OCI-LY7 (cell line): ENCODE measurements around the gene TRIP6. TPM values are rescaled to one million over a fixed set of nuclear protein-coding genes. Genes with fewer than 3 reads are reported as not detected.

Experiments
- Bru-seq: library from RNA; stranded (reverse); fragments of 400-500 nt; gene quantifications from one replicate; lab custom pipeline; 2021; lab: Mats Ljungman, UMichigan
- BruChase-seq, 2 experiments: library from RNA; stranded (reverse); fragments of 400-500 nt; gene quantifications; one replicate each; lab custom pipeline; 2021; lab: Mats Ljungman, UMichigan
- BruUV-seq: library from RNA; stranded (reverse); fragments of 400-500 nt; replicated peaks from 2 replicates; lab custom pipeline; 2021; lab: Mats Ljungman, UMichigan
- CTCF ChIA-PET: fragments of 300-600 bp; sonication (Branson Sonifier 250); formaldehyde crosslinking; loops from one replicate; lab custom pipeline; 2022; ENCODE audit warnings: antibody characterized with exemption; ENCODE audit not compliant: unreplicated experiment; lab: Charles Lee
- POLR2A ChIA-PET: fragments of 300-600 bp; sonication (Branson Sonifier 250); formaldehyde crosslinking; loops from one replicate; lab custom pipeline; 2022; ENCODE audit warnings: antibody characterized with exemption; lab: Charles Lee
- DNase-seq: peaks from one replicate; pipeline ENCODE4 v3.0.0-alpha.2; 2015; ENCODE audit warnings: low spot score
- H2AFZ ChIP-seq: fragments of 200-600 bp; sonication (generic), shearing (Covaris generic); 2 replicates; pipeline ENCODE4 v1.6.1; 2014; ENCODE audit warnings: mild to moderate bottlenecking, antibody characterized with exemption, low read length, moderate library complexity
- H3K27ac ChIP-seq: fragments of 200-600 bp; sonication (generic); 2 replicates; pipeline ENCODE4 v1.5.1; 2014; ENCODE audit warnings: mixed run types, low read depth, mild to moderate bottlenecking, moderate library complexity, low read length, inconsistent platforms; ENCODE audit not compliant: poor library complexity, severe bottlenecking
- H3K36me3 ChIP-seq: fragments of 200-600 bp; sonication (generic); 2 replicates; pipeline ENCODE4 v1.6.1; 2014; ENCODE audit warnings: mild to moderate bottlenecking, antibody characterized with exemption, low read length, moderate library complexity, mixed read lengths; ENCODE audit not compliant: insufficient read depth
- H3K4me1 ChIP-seq: fragments of 200-600 bp; sonication (generic); 2 replicates; pipeline ENCODE4 v1.5.1; 2014; ENCODE audit warnings: mild to moderate bottlenecking, low read length; ENCODE audit not compliant: insufficient read depth, poor library complexity, severe bottlenecking
- H3K4me2 ChIP-seq: fragments of 200-600 bp; sonication (generic); 2 replicates; pipeline ENCODE4 v1.6.1; 2014; ENCODE audit warnings: mild to moderate bottlenecking, low read length
- H3K4me3 ChIP-seq: fragments of 200-600 bp; sonication (generic); 2 replicates; pipeline ENCODE4 v1.5.1; 2014; ENCODE audit warnings: mild to moderate bottlenecking, low read depth, low read length; ENCODE audit not compliant: poor library complexity, severe bottlenecking
- H3K79me2 ChIP-seq: fragments of 200-600 bp; sonication (generic); 2 replicates; pipeline ENCODE4 v1.6.1; 2016; ENCODE audit warnings: low read depth, mild to moderate bottlenecking, low read length, moderate library complexity, mixed read lengths; ENCODE audit not compliant: insufficient read depth
- H3K9me2 ChIP-seq: fragments of 200-600 bp; sonication (generic); 2 replicates; pipeline ENCODE4 v1.6.1; 2016; ENCODE audit warnings: mild to moderate bottlenecking, low read length, mixed read lengths; ENCODE audit not compliant: insufficient read depth
- H3K9me3 ChIP-seq: fragments of 200-600 bp; sonication (generic); 2 replicates; pipeline ENCODE4 v1.6.1; 2014; ENCODE audit warnings: mild to moderate bottlenecking, mixed run types, low read length, mixed read lengths
- H4K20me1 ChIP-seq: fragments of 200-600 bp; sonication (generic); 2 replicates; pipeline ENCODE4 v1.6.1; 2014; ENCODE audit warnings: mild to moderate bottlenecking, antibody characterized with exemption, low read length, moderate library complexity, mixed read lengths; ENCODE audit not compliant: insufficient read depth
- CTCF ChIP-seq: fragments of 200-600 bp; sonication (generic); conservative IDR thresholded peaks from 2 replicates; pipeline ENCODE4 v1.5.1; 2014; ENCODE audit warnings: mild to moderate bottlenecking, antibody characterized with exemption, low read length, moderate library complexity, mixed read lengths
- EZH2phosphoT487 ChIP-seq: fragments of 200-600 bp; sonication (generic); IDR thresholded peaks from 2 replicates; pipeline ENCODE4 v1.6.1; 2018; ENCODE audit warnings: low read depth, borderline replicate concordance, mild to moderate bottlenecking, mixed run types, antibody characterized with exemption, low read length, moderate library complexity, mixed read lengths
- intact Hi-C: fragments of 100-400 bp; cut with micrococcal nuclease; formaldehyde crosslinking; loops from one replicate; pipeline ENCODE4 v1.10.0; 2022; ENCODE audit not compliant: unreplicated experiment
- long read RNA-seq: library from polyadenylated mRNA; stranded (forward); transcript quantifications from one replicate; pipeline ENCODE4 v2.0.0, GENCODE V29; 2022
- total RNA-seq, 2 experiments: library from RNA; depleted of rRNA in 1 of 2; stranded (reverse); fragments of >200 nt in 1 of 2; shearing (Covaris generic) in 1 of 2; gene quantifications; 2 replicates each; pipeline ENCODE4 v1.2.3, GENCODE V29; 2014 to 2022

Gene TRIP6
- total RNA-seq (2014; rRNA removed; shearing (Covaris generic)) (2.2 and 3.3 TPM in 2 replicates), total RNA-seq (2022) (1.8 and 3.1 TPM in 2 replicates), Bru-seq, nascent RNA (percentile 32 among the genes with signal in this experiment), BruChase-seq, experiment 1, labeled RNA remaining after a 6-hour chase (percentile 44 among the genes with signal in this experiment), BruChase-seq, experiment 2, labeled RNA remaining after a 2-hour chase (percentile 43 among the genes with signal in this experiment)
- long read RNA-seq, partial matches to known transcripts: 0 of 1 reads
- long read RNA-seq, other reads (novel, unspliced or antisense): 1 of 1 reads

GRCh38 chr7:100867040-100867775 lies at the start of gene TRIP6:
Gene TRIP6 (plus strand): TSS chr7:100867387. CDS start chr7:100867498, 111 bp downstream.
- peak within 1 kb of the TSS; percentile 63 for H2AFZ ChIP-seq
- no peaks in the 10 kb centered on the region for H4K20me1 ChIP-seq
- peaks cover 9% of the 10 kb centered on the region for H3K4me1 ChIP-seq
- H3K9me3 ChIP-seq: no peaks in the 10 kb centered on the region
- BruUV-seq: no TSS peak
- H3K79me2 ChIP-seq: no peaks in the 10 kb centered on the region
- peaks cover 9% of the 10 kb centered on the region; the same call in 1 of the 2 replicates for H3K36me3 ChIP-seq
- H3K4me3 ChIP-seq: no peak within 1 kb of the TSS
- no peak for DNase-seq
- TF ChIP-seq EZH2phosphoT487 (no peak), CTCF (no peak)
- H3K4me2 ChIP-seq: peak within 1 kb of the TSS; percentile 57
- no peaks in the 10 kb centered on the region for H3K9me2 ChIP-seq
- intact Hi-C loops: no loop called here
- CTCF ChIA-PET: no interaction called here
- H3K27ac ChIP-seq: no peak within 1 kb of the TSS
- POLR2A ChIA-PET: no interaction called here

- no peak overlapping the region for H3K4me3 ChIP-seq
- no peaks in the 10 kb centered on the region for H3K9me2 ChIP-seq
- H3K27ac ChIP-seq: no peak overlapping the region
- intact Hi-C loops: no loop called here
- POLR2A ChIA-PET: no interaction called here
- H3K36me3 ChIP-seq: no peaks in the 10 kb centered on the region
- BruUV-seq: no TSS peak
- DNase-seq: no peak
- no peaks in the 10 kb centered on the region for H3K9me3 ChIP-seq
- no peaks in the 10 kb centered on the region for H4K20me1 ChIP-seq
- H2AFZ ChIP-seq: no peak overlapping the region
- H3K4me1 ChIP-seq: no peaks in the 10 kb centered on the region
- CTCF ChIA-PET: no interaction called here
- no peaks in the 10 kb centered on the region for H3K79me2 ChIP-seq
- no peak overlapping the region for H3K4me2 ChIP-seq
- TF ChIP-seq EZH2phosphoT487: no peak
- TF ChIP-seq CTCF: no peak
Observed at GRCh38 chr7:100818366-100818765, 48.8 kb upstream of the TRIP6 start.
